HPDE6-E6E7 (cell line): Measurements from ENCODE around the gene DGKZ.

Experiments used
- DNase-seq: peaks from one replicate; pipeline ENCODE4 v3.0.0; 2011; ENCODE audit warnings: missing footprints; ENCODE audit errors: extremely low spot score

The DGKZ gene

DNA sequence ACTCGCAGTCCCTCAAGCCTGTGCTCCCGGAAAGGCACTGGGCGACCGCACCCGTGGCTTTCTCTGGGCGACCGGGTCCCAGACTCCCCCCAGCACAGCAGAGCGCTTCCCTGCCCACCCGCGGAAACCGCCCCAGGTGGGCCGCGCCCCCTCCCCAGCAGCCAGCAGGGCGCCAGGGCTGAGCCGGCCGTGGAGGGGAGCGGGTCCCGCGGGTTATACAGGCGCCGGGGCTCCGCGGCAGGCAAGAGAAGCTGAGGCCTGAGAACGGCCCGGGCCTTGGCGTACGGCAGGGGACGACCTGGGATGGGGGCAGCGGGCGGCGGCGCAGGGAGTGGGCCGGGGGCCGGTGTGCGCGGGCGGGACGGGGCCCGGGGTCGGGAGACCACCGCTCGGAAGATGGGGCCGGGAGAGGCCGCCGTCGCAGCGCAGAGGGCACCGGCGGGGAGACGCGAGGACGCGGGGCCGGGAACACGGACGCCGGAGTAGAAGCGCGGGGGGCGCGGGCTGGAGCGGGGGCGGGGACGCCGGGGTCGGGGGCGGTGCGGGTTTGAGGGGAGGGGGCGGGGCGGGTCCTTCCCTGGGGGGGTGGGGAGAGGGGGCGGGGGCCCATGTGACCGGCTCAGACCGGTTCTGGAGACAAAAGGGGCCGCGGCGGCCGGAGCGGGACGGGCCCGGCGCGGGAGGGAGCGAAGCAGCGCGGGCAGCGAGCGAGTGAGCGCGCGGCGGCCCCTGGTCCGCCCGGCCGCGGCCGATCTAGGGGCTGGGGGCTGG, 34.0 kb downstream of the DGKZ start, which contains the start of gene MDK:
MDK (plus strand) TSS at position 622 of the 771 bp plus-strand sequence. CDS start 389 bp downstream, outside the sequence.
- no peak for DNase-seq

DNA sequence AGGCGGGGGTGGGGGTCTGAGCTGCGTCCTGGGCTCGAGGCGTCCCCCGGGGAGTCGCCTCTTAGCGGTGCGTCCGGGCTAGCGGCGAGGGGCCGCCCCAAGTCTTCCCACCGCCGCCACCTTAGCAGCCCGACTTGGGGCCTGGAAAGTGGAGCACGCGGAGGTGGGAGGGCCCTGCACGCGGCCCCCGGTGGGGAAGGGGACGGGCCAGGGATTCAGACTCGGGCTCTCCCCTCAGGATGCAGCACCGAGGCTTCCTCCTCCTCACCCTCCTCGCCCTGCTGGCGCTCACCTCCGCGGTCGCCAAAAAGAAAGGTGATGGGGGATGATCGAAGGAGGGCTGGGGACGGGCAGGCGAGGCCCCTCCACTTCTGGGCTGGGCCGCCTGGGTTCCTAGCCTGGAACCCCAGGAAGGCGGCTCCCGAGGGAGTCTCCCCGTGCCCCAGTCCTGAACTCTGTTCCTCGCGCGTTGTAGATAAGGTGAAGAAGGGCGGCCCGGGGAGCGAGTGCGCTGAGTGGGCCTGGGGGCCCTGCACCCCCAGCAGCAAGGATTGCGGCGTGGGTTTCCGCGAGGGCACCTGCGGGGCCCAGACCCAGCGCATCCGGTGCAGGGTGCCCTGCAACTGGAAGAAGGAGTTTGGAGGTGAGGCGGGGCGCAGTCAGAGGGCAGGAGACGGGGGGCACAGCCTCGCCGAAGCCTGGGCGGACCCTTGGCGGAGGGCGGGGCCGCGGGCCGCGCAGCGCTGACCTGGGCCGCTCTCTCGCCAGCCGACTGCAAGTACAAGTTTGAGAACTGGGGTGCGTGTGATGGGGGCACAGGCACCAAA, 34.8 kb downstream of the DGKZ start:
- no peak for DNase-seq

DNA sequence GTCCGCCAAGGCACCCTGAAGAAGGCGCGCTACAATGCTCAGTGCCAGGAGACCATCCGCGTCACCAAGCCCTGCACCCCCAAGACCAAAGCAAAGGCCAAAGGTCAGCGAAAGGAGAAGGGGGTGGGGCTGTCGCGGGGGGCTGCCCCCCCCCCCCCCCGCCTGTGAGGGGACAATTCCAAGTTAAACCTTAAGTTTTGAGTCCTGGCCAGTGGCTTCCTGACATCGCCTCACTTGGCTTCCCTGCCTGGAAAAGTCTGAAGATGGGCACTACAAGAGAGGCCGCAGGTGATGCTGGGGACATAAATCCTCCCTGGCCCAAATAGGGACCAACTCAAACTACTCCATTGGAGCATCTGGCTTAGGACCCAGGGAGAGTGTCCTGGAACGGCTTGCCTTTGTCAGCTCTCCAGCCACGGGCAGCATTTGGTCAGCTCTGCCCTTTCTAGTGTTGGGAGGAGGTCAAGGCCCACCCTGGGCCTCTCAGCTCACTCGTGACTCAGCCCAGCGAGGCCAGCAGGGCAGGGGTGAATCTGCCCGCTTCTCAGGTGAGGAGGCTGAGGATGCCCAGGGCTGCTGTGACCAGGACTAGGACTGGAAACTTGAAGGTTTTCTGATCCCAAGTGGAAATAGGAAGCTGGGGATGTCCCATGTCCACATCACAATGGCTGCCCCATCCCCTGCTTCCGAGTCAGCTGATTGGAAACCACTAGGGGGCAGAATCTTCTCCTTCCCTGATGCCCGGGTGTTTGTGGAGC, 35.6 kb downstream of the DGKZ start:
- DNase-seq: no peak

DNA sequence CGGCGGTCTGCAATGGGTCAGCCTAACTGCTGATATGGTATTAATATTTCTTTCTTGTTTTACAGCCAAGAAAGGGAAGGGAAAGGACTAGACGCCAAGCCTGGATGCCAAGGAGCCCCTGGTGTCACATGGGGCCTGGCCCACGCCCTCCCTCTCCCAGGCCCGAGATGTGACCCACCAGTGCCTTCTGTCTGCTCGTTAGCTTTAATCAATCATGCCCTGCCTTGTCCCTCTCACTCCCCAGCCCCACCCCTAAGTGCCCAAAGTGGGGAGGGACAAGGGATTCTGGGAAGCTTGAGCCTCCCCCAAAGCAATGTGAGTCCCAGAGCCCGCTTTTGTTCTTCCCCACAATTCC, 36.1 kb downstream of the DGKZ start:
- DNase-seq: no peak

DNA sequence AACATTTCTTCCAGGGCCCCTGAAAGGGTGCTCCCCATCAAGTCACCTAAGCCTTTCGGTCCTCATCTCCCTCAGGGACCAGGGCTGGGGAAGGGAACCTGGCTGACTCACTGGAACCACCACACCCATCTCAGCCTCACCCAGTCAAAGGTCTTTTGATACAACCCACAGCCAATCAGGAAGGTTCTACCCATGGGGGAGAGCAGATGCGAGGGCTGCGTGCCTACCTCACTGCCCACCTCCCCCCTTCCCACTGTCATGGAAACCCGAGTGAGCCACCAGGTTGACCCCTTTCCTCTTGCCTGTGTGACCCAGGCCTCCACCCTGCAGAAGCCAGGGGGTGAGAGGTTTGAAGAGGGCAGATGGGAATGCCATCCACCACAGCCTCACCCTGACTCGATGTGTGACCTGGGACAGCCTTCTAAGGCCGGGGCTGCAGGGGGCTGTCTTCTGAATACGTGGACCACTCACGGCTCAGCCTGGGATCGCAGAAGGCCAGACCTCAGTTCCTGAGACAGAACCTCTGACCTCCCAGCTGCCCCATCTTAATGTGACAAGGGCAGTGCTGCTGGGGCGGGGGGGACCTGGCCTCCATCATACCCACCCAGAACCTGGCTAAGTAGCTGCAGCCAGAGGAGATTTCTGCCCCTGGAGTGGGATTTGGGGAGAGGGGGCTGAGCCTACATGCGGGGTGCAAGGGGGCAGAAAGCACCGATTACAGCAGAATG, 36.9 kb downstream of the DGKZ start:
- no peak for DNase-seq

DNA sequence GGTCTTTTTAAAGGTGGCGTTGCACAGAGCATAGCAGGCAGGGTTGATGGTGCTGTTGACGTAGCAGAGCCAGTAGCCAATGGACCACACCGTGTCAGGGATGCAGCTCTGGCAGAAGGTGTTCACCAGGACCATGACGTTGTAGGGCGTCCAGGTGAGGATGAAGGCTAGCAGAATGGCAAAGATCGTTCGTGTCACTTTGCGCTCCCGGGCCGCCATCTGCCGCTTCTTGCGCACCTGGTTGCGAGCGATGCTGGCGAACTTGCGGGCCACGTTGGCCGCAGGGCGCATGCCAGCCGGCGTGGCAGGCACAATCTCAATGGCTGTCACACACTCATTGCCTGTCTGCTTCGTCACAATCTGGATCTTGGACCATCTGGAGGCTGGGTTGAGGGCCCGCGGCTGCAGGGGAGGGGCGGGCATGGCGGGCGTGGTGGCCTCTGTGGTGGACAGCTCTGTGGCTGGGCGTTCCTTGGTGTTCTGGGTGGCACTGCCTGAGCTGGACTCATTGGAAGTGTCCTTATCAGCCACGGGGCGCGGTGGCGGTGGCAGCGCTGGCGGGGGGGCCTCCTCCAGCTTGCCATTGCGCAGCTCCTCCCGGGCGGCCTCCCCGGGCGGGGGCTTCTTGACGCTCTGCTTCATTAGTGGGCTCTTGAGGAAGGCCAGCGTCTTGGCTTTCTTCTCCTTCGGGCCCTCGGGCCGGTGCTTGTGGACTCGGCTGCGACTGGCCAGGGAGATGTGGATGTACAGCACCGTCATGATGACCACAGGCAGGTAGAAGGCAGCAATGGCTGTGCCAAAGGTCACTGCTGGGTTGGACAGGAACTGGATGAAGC, 38.1 kb downstream of the DGKZ start:
- DNase-seq: no peak

DNA sequence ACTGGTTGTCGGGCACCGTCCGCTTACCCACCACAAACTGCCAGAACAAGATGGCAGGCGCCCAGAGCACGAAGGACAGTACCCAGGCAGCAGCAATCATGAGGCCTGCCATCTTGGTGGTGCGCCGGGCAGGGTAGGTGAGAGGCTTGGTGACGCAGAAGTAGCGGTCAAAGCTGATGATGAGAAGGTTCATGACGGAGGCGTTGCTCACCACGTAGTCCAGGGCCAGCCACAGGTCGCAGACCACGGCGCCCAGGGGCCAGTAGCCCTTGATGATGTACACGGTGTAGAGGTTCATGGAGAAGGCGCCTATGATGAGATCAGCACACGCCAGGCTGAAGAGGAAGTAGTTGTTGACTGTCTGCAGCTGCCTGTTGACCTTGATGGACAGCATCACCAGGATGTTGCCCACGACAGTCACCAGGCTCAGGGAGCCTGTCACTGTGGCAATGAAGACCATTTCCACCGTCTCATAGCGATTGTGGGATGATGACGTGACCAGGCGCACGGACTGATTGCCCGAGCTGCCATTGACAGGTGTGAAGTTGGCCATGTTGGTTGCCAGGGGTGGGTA, 38.8 kb downstream of the DGKZ start:
- no peak for DNase-seq

DNA sequence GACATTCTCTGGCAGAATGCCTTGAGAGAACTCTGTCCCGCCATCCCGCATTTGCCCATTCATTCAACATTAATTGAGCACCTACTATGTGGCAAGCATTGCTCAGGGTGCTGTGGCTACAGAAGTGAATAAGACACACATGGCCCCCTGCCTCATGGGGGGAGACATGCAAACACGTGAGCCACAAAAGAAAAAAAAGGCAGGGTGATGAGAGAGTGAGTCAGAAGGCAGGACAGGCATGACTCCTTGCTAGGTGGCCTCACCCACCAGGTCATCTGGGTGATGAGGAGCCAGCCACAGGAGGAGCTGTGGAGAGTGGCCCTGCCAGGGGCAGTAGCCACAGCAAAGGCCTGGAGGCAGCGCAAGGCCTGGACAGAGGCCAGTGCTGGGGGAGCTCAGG, 39.4 kb downstream of the DGKZ start:
- DNase-seq: no peak

DNA sequence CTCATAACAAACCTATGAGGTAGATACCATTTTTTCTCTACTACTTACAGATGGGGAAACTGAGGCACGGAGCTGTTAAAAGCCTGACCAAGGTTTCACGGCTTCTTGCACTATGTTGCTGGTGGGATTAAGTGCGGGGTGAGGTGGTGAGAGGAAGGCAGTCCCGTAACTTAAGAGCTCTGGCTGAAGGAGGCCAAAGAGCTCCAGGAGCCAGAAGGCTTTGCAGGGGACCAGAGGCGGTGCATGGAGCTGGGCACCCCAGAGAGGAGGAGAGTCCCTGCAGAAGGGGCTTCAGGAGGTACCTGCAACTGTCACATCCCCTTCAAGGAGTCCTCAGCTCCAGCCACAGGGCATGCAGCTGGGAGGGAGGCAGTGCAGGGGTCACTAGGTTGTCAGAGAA, 40.2 kb downstream of the DGKZ start:
- DNase-seq: no peak

DNA sequence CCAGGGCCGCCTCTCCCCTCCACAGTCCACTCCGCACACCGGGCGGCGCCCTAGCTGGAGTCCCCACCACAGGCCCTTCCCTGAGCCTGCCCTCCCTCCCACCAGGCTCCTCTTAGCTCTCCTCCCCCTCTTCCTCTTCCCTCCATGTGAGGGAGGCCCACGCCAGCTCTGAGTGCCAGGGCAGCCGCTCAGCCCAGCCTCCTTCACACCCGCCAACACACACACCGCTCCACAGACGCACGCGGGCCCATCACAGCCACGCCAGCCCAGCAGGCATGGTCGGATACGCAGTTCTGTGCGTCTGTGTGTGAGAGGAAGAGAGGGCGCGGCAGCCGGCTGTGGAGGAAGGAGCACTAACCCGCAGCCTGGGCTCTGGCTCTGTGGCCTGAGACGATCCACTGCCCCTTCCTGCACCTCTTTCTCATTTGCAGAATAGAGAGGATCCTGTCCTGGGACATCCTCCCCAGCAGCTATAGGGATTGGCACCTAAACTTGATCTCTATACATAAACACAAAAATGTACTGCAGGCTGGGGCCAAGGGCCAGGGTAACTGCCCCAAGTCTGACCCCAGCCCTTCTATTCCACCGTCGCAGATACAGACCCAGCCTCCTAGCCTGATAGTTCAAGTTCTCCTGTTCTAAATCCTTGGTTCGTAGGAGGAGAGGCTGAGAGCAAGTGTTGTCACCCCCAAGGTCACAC, 40.8 kb downstream of the DGKZ start:
- no peak for DNase-seq

DNA sequence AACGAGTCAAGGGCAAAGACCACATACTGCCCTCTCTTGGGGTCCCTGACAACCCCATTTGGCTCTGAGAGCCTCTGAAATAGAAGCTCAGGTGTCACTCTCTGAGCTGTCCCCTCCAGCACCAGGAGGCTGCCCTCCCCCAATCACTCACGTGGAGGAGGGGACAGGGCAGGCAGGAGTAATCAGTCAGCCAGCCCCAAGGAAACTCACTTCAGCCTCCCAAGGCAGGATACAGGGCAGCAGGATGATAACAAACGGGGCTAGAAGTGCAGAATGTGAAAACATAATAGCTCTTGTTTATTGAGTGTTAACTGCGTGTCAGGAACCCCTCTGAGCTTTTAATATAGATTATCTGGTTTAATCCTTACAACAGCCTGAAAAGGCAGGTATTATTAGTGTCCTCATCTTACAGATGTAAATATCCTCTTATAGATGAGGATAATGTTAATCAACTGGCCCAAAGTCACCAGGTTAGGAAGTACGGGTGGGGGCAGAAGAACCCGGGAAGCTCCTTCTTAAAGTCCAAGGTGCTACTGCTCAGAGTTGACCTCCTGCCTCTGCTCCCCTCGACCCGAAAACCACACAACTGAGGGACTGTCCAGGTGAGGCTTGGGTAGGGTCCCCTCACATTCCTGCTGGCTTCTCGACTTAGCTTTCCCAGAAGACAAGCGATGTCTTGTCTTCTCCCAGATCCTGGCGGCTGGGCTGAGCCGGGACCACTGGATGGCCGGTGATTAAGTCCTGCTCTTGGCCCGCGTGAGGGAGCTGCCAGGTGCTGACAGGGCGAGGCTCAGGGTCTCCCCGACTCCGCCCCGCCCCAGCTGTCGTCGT, 41.6 kb downstream of the DGKZ start:
- no peak for DNase-seq

DNA sequence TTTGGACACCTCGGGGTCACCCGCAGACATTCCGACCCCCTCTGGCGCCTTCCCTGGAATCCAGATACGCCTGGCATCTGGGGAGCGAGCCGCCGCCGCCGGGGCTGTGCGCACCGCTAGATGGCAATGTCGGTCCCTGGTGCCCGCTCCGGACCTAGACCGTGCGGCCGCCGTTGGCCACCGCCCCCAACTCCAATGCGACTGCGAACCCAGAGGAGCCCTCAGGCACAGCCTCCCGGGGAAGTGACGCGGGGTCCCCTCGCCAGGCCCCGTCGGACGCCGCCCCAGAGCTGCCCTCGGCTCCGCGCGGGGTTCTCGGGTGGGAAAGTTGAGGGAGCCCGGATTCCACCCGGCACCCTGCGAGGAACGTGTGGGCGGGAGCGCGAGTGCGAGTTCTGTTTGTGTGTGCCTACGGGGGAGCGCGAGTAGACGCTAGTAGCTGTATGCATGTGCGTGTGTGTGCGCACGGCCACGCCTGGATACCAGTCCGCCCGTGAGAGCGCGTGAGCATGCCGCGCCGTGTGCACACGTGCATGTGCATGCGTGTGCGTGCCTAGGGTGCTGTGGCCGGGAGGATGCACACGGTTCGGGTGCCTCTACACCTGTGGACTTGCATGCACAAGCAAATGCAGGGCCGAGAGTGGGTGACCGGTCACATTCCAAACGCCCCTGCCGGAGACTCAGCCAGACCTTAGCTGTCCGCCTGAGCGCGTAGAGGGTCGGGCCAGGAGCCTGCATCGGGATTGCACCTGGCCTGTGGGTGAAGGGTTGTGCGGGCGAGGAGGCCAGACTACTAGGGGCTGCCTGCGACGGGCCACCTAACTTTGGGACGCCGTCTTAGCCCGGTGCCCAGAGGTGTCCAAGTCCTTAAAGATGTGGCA, 42.4 kb downstream of the DGKZ start:
- DNase-seq: no peak

DNA sequence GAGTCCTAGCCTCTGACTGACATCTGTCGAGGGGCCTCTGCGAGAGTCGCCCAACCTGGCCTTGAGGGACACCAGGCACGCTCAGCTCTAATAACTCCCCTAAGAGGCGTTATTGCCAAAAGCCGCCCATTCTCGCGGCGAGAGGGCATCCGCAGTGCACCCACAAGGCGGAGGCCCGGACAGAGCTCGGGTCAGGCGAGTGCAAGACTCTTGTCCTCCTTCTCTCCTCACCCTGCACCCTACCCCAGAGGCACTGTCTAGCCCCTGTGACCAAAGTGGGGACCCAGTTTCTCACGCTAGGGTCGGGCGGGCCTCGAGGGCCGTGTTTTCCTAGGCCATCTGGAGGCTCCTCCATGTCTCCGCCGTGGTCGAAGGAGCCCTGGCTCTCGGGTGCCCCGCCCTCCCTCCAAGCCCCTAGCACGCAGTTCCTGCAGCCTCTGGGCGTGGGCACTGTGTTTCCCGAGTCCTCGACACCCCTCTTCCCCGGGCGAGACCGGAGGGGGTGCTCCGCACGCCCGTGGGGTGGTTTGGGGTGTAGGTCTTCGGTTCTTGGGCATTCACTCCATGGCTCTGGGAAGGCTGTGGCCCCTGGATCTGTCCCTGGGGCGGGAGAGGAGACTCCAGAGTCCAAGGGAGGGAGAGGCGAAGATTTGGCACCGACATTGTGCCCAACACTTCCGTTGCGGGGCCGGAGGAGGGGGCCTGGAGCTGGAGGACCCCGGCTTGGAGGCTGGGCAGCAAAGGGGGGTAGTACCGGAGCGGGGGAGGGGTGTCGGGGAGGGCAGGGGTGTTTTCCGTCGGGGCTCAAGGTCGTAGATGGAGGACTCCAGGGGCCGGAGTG, 43.3 kb downstream of the DGKZ start:
- no peak for DNase-seq

DNA sequence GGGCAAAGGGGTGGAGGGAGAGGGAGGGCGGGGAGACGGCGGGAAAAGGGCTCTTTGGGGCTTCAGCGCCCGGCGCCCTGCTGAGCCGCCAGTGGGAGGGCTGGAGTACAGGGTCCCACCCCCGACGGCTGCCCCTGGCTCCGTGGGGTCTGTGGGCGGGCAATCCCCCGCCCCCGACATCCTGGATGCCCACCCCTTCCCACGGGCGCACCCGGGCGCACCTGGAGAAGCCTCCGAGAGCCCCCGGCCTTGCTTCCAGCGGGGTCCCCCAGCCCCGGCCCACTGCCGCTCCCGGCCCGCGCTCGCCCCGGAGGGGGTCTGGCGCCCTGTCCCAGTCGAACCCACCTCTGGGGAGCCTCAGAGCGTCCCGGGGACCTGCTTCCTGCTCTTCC, 43.9 kb downstream of the DGKZ start:
- DNase-seq: no peak

DNA sequence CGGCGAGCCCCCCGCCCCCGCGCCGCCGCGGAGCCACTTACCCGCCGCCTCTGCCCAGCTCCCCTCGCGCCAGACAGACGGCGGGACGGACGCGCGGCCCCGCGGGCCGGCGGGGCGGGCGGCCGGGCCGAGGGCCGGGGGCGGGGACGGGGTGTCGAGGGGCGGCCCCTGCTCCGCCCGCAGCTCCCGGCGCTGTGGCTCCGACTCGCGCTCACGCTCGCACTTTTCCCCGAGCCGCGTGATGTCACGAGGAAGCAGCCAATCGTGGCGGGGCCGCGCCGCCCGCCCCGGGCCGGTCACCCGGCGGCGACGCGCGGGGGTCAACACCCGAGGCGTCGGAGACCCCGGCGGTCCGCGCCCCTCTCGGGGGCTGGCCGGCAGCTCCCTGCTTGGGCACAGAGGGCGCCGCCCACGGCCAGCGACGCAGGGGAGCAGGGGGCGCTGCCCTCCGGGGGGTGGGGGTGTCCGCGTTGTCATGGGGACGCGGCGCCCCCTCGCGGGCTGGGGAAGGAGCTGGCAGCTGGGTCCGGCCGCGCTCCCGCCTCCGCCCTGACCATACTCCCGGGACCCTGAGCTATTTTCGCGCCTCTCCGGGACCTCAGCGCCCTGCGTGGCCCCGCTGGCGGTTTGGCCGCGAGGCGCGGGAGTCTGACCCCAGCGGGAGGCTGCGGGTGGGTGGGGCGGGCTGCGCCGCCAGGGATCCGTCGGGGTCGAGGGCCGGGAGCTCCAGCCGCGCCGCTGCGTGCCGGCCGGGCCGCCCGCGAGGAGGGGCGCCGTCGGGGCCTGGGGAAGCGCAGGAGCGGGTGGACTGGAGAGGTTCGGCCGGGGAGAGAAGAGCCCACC, 44.5 kb downstream of the DGKZ start, which contains the start of gene CHRM4:
CHRM4 (minus strand) TSS at position 199 of the 843 bp plus-strand sequence. CDS start 5,219 bp downstream, outside the sequence.
- no peak for DNase-seq
